Measurements from ENCODE around the gene ACKR2.

- no peak for TF ChIP-seq CTCF (IDR thresholded peaks at IDR 0.05; ENCODE audit: low read depth, low read length)
- no peak for TF ChIP-seq EZH2phosphoT487 (IDR thresholded peaks at IDR 0.05; ENCODE audit: low read depth)
Measured at GRCh38 chr3:42786631-42787030, 22.6 kb upstream of the ACKR2 start.
